GM12892 (cell line): Measurements from ENCODE around the gene SMR3A.

Source experiments
- POLR2A ChIP-seq: IDR thresholded peaks from 2 replicates; pipeline ENCODE4 v1.6.1; 2011; ENCODE audit warnings: low read depth, low read length, control low read depth
- POLR2AphosphoS5 ChIP-seq: IDR thresholded peaks from 2 replicates; pipeline ENCODE4 v1.6.1; 2011; ENCODE audit warnings: low read depth, low read length, control low read depth
- TAF1 ChIP-seq: IDR thresholded peaks from 2 replicates; pipeline ENCODE4 v1.6.1; 2011; ENCODE audit warnings: low read depth, mild to moderate bottlenecking, control low read depth, low read length, borderline replicate concordance

DNA sequence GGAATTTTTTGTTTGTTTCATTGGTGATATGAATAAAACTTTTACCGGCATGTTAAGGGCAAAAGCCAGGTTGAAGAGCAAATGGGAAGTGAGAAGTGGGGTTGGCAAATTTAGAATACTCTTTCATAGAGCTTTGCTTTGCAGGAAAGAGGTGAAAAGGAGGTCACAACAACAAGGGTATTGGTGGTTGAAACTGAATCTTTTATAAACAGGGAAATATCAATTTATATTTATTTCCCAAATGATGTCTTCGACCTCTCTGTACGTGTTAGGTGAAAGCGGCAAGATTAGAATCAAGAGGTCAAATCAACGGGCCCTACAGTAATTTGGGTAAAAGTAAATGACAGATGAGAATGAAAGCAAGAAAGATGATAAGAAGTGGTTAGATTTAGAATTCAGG, 3.4 kb downstream of the SMR3A start:
- TF ChIP-seq POLR2A (no peak), TAF1 (no peak), POLR2AphosphoS5 (no peak)
